GM23338 (cell line): ENCODE measurements around the gene CDK5RAP2. TPM values are rescaled to one million over a fixed set of nuclear protein-coding genes. Genes with fewer than 3 reads are reported as not detected.

ENCODE experiments used
- ATAC-seq: fragments of 200-7000 bp; cut with Tn5 transposase; 3 replicates; pipeline ENCODE4 v1.9.1; 2020
- DNase-seq: peaks from one replicate; pipeline ENCODE4 v3.0.0-alpha.2; 2015; ENCODE audit warnings: low spot score
- H2AFZ ChIP-seq: fragments of 200-600 bp; sonication (generic); 2 replicates; pipeline ENCODE4 v1.8.0; 2016; ENCODE audit warnings: antibody characterized with exemption, mild to moderate bottlenecking, moderate library complexity
- H3F3A ChIP-seq: fragments of 200-600 bp; sonication (generic); replicated peaks from 2 replicates; pipeline ENCODE4 v1.8.0; 2017; ENCODE audit warnings: antibody characterized with exemption, mixed run types, low read depth
- H3K27ac ChIP-seq: fragments of 200-600 bp; sonication (generic); 2 replicates; pipeline ENCODE4 v1.6.1; 2016; ENCODE audit warnings: low read depth
- H3K27me3 ChIP-seq: fragments of 200-600 bp; sonication (generic); 2 replicates; pipeline ENCODE4 v1.8.0; 2016; ENCODE audit warnings: mild to moderate bottlenecking, mixed run types, moderate library complexity; ENCODE audit not compliant: insufficient read depth
- H3K36me3 ChIP-seq: fragments of 200-600 bp; sonication (generic); 2 replicates; pipeline ENCODE4 v1.8.0; 2016; ENCODE audit warnings: mild to moderate bottlenecking; ENCODE audit not compliant: insufficient read depth
- H3K4me1 ChIP-seq: fragments of 200-600 bp; sonication (generic); 2 replicates; pipeline ENCODE4 v1.8.0; 2016; ENCODE audit warnings: mild to moderate bottlenecking, moderate library complexity; ENCODE audit not compliant: insufficient read depth
- H3K4me2 ChIP-seq: fragments of 200-600 bp; sonication (generic); 2 replicates; pipeline ENCODE4 v1.7.1; 2017; ENCODE audit warnings: mixed run types
- H3K4me3 ChIP-seq: fragments of 200-600 bp; sonication (generic); 2 replicates; pipeline ENCODE4 v1.6.1; 2016; ENCODE audit warnings: mixed run types
- H3K79me2 ChIP-seq: fragments of 200-600 bp; sonication (generic); replicated peaks from 2 replicates; pipeline ENCODE4 v1.8.0; 2017; ENCODE audit warnings: mild to moderate bottlenecking; ENCODE audit not compliant: insufficient read depth
- H3K9me2 ChIP-seq: fragments of 200-600 bp; sonication (generic); 2 replicates; pipeline ENCODE4 v1.8.0; 2017; ENCODE audit not compliant: insufficient read depth
- H4K20me1 ChIP-seq: fragments of 200-600 bp; sonication (generic); replicated peaks from 2 replicates; pipeline ENCODE4 v1.8.0; 2017; ENCODE audit warnings: mild to moderate bottlenecking; ENCODE audit not compliant: insufficient read depth
- H3K27ac Mint-ChIP-seq: 2 replicates; pipeline ENCODE4 v1.8.0; 2020; ENCODE audit warnings: inconsistent platforms, mild to moderate bottlenecking, moderate library complexity, mixed read lengths
- H3K27me3 Mint-ChIP-seq: 3 replicates; pipeline ENCODE4 v1.8.0; 2022; ENCODE audit warnings: low read depth, mild to moderate bottlenecking, moderate library complexity, mixed read lengths, inconsistent platforms; ENCODE audit not compliant: insufficient read depth, poor library complexity
- H3K36me3 Mint-ChIP-seq: 3 replicates; pipeline ENCODE4 v1.8.0; 2021; ENCODE audit warnings: low read depth, mild to moderate bottlenecking, inconsistent platforms, moderate library complexity, mixed read lengths
- H3K4me1 Mint-ChIP-seq: 3 replicates; pipeline ENCODE4 v1.8.0; 2020; ENCODE audit warnings: mild to moderate bottlenecking, inconsistent platforms, mixed read lengths
- H3K4me3 Mint-ChIP-seq: 3 replicates; pipeline ENCODE4 v1.8.0; 2021; ENCODE audit warnings: moderate library complexity, mild to moderate bottlenecking, inconsistent platforms, mixed read lengths
- H3K9me3 Mint-ChIP-seq: 3 replicates; pipeline ENCODE4 v1.8.0; 2020; ENCODE audit warnings: moderate library complexity, mild to moderate bottlenecking, inconsistent platforms, mixed read lengths
- CREB1 ChIP-seq: fragments of 250-450 bp; sonication (Bioruptor Pico); IDR thresholded peaks from 2 replicates; pipeline ENCODE4 v1.5.0; 2020; ENCODE audit warnings: low read depth, mild to moderate bottlenecking, moderate library complexity
- CTCF ChIP-seq, 2 experiments: fragments of 200-600 bp in 1 of 2; sonication (generic) in 1 of 2; conservative IDR thresholded peaks; 2 replicates each; pipeline versions ENCODE4 v1.5.1 to v1.6.1; 2016 to 2017; ENCODE audit warnings: antibody characterized with exemption in 2 of 2, low read depth in 2 of 2, mild to moderate bottlenecking in 2 of 2, moderate library complexity in 1 of 2
- ETS1 ChIP-seq: IDR thresholded peaks from 2 replicates; pipeline ENCODE4 v1.6.1; 2016; ENCODE audit warnings: antibody characterized with exemption
- EZH2 ChIP-seq: fragments of 200-600 bp; sonication (generic); IDR thresholded peaks from one replicate; pipeline ENCODE4 v1.8.0; 2017; ENCODE audit warnings: antibody characterized with exemption, mild to moderate bottlenecking, low read depth; ENCODE audit not compliant: unreplicated experiment
- EZH2phosphoT487 ChIP-seq: fragments of 200-600 bp; sonication (generic); IDR thresholded peaks from one replicate; pipeline ENCODE4 v1.8.1; 2018; ENCODE audit warnings: antibody characterized with exemption; ENCODE audit not compliant: unreplicated experiment
- JUNB ChIP-seq: IDR thresholded peaks from one replicate; pipeline ENCODE4 v1.6.1; 2016; ENCODE audit warnings: antibody characterized with exemption; ENCODE audit not compliant: unreplicated experiment
- NANOG ChIP-seq: IDR thresholded peaks from 2 replicates; pipeline ENCODE4 v1.6.1; 2016; ENCODE audit warnings: antibody characterized with exemption, borderline replicate concordance
- POLR2AphosphoS5 ChIP-seq: IDR thresholded peaks from 2 replicates; pipeline ENCODE4 v1.6.1; 2016; ENCODE audit warnings: antibody characterized with exemption, low read depth
- REST ChIP-seq: IDR thresholded peaks from one replicate; pipeline ENCODE4 v1.6.1; 2018; ENCODE audit warnings: antibody characterized with exemption; ENCODE audit not compliant: unreplicated experiment
- STAT1 ChIP-seq: IDR thresholded peaks from one replicate; pipeline ENCODE4 v1.6.1; 2016; ENCODE audit warnings: antibody characterized with exemption; ENCODE audit not compliant: unreplicated experiment
- ZNF114 ChIP-seq: fragments of 250-450 bp; sonication (Bioruptor Pico); IDR thresholded peaks from 2 replicates; pipeline ENCODE4 v1.5.0; 2020; ENCODE audit warnings: mild to moderate bottlenecking, moderate library complexity
- ZNF331 ChIP-seq: fragments of 250-450 bp; sonication (Bioruptor Pico); IDR thresholded peaks from 2 replicates; pipeline ENCODE4 v1.5.0; 2020; ENCODE audit warnings: low read depth, mild to moderate bottlenecking, moderate library complexity
- polyA plus RNA-seq: library from polyadenylated mRNA; unstranded; fragments of >200 nt; fragmentation: Nextera tagmentation; extraction: Ambion mirVana; gene quantifications from 2 replicates; pipeline ENCODE4 v1.2.1, GENCODE V29; 2016
- total RNA-seq: library from RNA; depleted of rRNA; stranded (reverse); fragments of >200 nt; shearing (Covaris generic); gene quantifications from 2 replicates; pipeline ENCODE4 v1.2.3, GENCODE V29; 2014

CDK5RAP2 gene
- total and polyA plus RNA-seq, 2 experiments from 2014 or later = 50.7 to 65.7 TPM

GRCh38 chr9:120567081-120567480, 12.9 kb downstream of the CDK5RAP2 start:
- ATAC-seq = no peak
- Histone ChIP-seq H2AFZ (no peak overlapping the region), H3K4me1 (no peaks in the 10 kb centered on the region), H3K4me3 (no peak overlapping the region), H3K4me2 (no peak overlapping the region), H3K36me3 (peaks cover 40% of the 10 kb centered on the region), H3K79me2 (peaks cover 46% of the 10 kb centered on the region), H3F3A (no peaks in the 10 kb centered on the region), H4K20me1 (peaks cover 31% of the 10 kb centered on the region), H3K27ac (no peak overlapping the region), H3K9me2 (no peaks in the 10 kb centered on the region), H3K27me3 (no peaks in the 10 kb centered on the region)
- Mint-ChIP-seq H3K27ac (no peak overlapping the region), H3K36me3 (peaks cover 54% of the 10 kb centered on the region), H3K9me3 (no peaks in the 10 kb centered on the region), H3K4me3 (no peak overlapping the region), H3K4me1 (no peaks in the 10 kb centered on the region), H3K27me3 (peaks cover 3% of the 10 kb centered on the region)
- no peak for TF ChIP-seq CTCF (conservative IDR thresholded peaks at IDR 0.05; ENCODE audit: low read depth in 2 of 2)
- no peak for TF ChIP-seq EZH2
- TF ChIP-seq ZNF331 = no peak
- no peak for TF ChIP-seq POLR2AphosphoS5
- no peak for TF ChIP-seq ETS1
- TF ChIP-seq ZNF114 (CRISPR knock-in tag) = no peak
- TF ChIP-seq JUNB = no peak
- TF ChIP-seq STAT1 = no peak
- no peak for TF ChIP-seq REST
- no peak for TF ChIP-seq EZH2phosphoT487
- TF ChIP-seq NANOG = no peak
- no peak for TF ChIP-seq CREB1 (CRISPR knock-in tag)
- DNase-seq = no peak
